Measurements from ENCODE around the gene CBLC.

The CBLC gene

DNA sequence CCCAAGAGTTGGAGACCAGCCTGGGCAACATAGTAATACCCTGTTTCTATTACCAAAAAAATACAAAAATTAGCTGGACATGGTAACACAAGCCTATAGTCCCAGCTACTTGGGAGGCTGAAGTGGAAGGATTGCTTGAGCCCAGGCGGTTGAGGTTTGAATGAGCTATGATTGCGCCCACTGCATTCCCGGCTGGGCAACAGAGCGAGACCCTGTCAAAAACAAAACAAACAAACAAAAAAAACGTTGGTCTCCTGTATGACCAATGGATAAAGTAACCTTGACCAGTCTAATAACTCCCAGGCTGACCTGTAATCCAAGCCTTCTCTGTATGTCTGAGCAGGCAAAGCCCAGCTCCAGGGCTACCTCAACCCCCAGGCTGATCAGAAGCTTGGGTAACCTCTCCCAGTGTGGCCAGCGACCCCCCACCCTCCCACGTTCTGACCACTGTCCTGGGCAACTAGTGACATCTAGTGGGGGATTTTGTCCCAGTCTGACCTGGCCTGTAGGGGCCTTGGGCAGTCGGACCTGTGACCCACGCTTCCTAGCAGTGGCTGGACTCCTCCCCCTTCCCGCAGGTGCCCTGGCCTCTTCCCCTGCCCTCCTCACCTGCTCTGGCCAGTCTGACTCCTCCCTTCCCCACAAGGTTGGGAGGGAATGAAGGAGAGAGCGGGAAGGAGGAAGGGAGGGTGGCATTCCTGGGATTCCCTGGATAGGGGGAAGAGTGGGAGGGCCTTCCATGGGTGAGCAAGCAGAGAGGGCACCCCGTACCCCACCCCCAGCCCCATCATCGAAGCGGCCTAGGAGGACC is 30.2 kb downstream of the CBLC start:
- DNase-seq (ENCODE audit: extremely low spot score), result peak; percentile 55
- CTCF ChIA-PET, result interaction anchor here (1.0 to 2.2 kb wide), 8 partner anchors 9 to 153 kb away, joined by 3 to 10 read pairs (median 3); no protein-coding TSS in a partner anchor
- POLR2A ChIA-PET, result no interaction called here
- TF ChIP-seq, protein P1, sequence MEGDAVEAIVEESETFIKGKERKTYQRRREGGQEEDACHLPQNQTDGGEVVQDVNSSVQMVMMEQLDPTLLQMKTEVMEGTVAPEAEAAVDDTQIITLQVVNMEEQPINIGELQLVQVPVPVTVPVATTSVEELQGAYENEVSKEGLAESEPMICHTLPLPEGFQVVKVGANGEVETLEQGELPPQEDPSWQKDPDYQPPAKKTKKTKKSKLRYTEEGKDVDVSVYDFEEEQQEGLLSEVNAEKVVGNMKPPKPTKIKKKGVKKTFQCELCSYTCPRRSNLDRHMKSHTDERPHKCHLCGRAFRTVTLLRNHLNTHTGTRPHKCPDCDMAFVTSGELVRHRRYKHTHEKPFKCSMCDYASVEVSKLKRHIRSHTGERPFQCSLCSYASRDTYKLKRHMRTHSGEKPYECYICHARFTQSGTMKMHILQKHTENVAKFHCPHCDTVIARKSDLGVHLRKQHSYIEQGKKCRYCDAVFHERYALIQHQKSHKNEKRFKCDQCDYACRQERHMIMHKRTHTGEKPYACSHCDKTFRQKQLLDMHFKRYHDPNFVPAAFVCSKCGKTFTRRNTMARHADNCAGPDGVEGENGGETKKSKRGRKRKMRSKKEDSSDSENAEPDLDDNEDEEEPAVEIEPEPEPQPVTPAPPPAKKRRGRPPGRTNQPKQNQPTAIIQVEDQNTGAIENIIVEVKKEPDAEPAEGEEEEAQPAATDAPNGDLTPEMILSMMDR (IDR thresholded peaks at IDR 0.05; ENCODE audit: control extremely low read depth, extremely low read depth, low read depth, missing control alignments), result peak; percentile 47

DNA sequence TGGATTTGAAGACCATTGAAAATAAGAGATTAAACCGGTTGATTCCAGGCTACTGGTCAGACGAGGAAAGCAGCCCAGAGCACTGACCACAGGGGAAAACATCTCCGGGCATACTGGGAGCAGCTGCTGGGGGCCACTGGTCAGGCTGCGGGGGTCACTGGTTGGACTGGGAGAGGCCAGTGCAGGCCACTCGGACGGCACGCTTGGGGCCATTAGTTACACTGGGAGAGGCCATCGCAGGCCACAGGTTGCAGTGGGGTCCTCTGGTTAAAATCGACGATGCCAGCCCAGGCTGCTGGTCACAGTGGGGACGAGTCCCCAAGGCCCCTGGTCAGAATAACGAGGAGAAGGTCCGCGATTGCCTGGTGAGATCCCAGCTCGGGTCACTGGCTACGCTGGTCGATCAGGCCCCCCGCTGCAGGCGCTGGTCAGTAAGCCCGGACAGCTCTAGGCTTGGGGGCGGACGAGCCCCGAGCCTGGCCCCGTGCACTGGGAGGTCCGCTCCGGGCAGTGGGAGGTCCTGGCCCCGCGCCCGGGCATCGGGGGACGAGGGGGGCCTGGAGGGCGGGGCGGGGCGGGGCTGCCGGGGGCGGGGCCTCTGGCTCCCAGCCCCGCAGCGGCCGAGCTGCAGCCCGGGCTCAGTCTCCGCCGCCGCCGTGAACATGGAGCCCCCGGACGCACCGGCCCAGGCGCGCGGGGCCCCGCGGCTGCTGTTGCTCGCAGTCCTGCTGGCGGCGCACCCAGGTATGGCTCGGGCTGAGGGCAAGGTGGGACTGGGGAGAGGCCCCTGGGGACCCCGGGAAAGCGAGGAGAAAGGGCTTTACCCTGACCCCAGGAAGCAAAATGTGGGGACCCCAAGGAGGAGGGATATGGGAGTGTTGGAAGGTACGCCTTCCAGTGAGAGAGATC is 31.0 kb downstream of the CBLC start, which contains the start of gene BCAM:
BCAM (plus strand) TSS at position 641 of the 909 bp plus-strand sequence; CDS start at position 663, 22 bp downstream.
- CTCF ChIA-PET, result interaction anchor here (1.0 to 2.2 kb wide), 8 partner anchors 9 to 154 kb away, joined by 3 to 10 read pairs (median 4); no protein-coding TSS in a partner anchor
- DNase-seq (ENCODE audit: extremely low spot score), result peak; percentile 57
- POLR2A ChIA-PET, result no interaction called here
- TF ChIP-seq, protein P1 (IDR thresholded peaks at IDR 0.05; ENCODE audit: control extremely low read depth, extremely low read depth, low read depth, missing control alignments), result no peak

DNA sequence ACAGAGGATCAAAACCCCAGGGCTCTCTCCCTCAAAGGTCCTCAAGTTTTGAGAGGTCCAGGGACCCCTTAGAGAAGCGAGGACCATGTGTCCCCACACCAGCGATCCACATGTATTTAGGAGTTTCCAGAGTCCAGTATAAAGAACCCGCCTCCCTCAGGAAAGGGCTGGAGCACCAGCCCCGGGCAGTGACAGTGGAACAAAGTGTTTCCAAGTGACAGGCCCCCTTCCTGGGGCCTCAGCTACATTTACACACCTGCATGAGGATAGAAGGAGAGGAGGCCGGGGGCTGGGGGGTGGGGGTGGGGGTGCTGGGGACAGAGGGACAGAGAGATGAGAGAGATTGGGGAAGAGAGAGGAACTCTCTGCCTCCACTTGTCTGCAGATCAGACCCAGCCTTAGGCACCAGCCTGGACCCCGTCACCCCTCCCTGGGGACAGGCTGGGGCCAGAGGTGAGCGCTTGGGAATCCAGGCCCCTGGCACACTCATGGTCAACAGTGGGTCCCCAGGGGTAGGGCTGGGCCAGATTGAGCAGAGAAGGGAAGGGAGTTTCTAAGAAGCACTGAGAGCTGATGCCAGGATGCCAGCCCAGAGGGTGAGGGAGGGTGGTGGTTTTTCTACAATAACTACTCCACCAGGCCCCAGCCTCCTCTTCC is 32.0 kb downstream of the CBLC start:
- DNase-seq (ENCODE audit: extremely low spot score), result peak; percentile 13
- CTCF ChIA-PET, result interaction anchor here (1.0 to 1.6 kb wide), 4 partner anchors 9 to 155 kb away, joined by 3 to 4 read pairs (median 4); no protein-coding TSS in a partner anchor
- POLR2A ChIA-PET, result no interaction called here
- TF ChIP-seq, protein P1 (IDR thresholded peaks at IDR 0.05; ENCODE audit: control extremely low read depth, extremely low read depth, low read depth, missing control alignments), result no peak

DNA sequence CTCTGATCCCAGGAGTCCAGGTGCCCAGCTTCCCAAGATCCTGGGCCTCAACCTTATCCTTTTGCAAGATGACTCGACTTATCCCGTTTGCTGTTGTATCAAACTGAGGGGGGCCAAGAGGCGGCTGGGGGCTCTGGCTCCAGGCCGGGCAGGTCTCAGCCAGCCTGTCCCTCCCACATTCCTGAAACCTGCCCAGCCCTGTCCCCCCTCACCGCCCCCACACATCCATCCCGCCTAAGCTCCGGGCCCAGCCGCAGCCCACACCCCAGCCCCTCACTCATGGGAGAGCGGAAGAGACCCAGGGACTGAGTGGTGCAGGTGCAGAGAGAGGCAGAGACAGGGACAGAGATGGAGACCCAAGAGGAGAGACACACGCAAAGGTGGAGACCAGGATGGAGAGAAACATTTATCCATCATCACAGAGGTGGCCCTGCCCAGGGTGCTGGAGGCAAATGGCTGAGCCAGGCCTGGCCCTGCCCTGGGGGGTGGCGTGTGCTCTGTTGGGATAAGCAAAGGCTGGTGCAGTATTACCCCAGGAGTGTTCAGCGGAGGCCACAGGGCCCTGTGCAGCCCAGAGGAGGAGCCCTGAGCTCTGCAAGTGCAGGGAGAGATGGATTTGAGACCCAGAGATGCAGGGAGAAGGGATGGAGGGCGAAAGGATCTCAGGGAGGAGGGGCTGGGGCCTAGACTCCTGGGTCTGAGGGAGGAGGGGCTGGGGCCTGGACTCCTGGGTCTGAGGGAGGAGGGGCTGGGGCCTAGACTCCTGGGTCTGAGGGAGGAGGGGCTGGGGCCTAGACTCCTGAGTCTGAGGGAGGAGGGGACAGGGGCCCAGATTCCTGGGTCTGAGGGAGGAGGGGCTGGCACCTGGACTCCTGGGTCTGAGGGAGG is 32.8 kb downstream of the CBLC start:
- ChIA-PET POLR2A (no interaction called here), CTCF (interaction anchor here (1.6 kb wide), 1 partner anchor 26 kb away, joined by 4 read pairs; no protein-coding TSS in a partner anchor)
- DNase-seq (ENCODE audit: extremely low spot score), result peak; percentile 15
- TF ChIP-seq, protein P1 (IDR thresholded peaks at IDR 0.05; ENCODE audit: control extremely low read depth, extremely low read depth, low read depth, missing control alignments), result no peak

DNA sequence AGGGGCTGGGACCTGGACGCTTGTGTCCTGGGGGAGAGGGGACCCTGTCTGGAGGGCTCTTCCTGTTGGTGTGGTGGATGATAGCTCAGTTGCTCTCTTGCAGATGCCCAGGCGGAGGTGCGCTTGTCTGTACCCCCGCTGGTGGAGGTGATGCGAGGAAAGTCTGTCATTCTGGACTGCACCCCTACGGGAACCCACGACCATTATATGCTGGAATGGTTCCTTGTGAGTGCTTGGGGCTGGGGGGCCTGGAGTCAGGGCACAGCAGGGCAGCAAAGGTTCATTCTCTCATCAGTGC is 33.4 kb downstream of the CBLC start:
- no peak for DNase-seq (ENCODE audit: extremely low spot score)
- ChIA-PET CTCF (no interaction called here), POLR2A (no interaction called here)
- TF ChIP-seq, protein P1 (IDR thresholded peaks at IDR 0.05; ENCODE audit: control extremely low read depth, extremely low read depth, low read depth, missing control alignments), result no peak
